ENCODE measurements around the gene SRXN1.

GRCh38 chr20:646107-646867 lies 6.7 kb downstream of the SRXN1 start:
- TF ChIP-seq POLR2A (IDR thresholded peaks at IDR 0.05) (no peak), EP300 (IDR thresholded peaks at IDR 0.05) (no peak)
- TF ChIP-seq, protein P1, sequence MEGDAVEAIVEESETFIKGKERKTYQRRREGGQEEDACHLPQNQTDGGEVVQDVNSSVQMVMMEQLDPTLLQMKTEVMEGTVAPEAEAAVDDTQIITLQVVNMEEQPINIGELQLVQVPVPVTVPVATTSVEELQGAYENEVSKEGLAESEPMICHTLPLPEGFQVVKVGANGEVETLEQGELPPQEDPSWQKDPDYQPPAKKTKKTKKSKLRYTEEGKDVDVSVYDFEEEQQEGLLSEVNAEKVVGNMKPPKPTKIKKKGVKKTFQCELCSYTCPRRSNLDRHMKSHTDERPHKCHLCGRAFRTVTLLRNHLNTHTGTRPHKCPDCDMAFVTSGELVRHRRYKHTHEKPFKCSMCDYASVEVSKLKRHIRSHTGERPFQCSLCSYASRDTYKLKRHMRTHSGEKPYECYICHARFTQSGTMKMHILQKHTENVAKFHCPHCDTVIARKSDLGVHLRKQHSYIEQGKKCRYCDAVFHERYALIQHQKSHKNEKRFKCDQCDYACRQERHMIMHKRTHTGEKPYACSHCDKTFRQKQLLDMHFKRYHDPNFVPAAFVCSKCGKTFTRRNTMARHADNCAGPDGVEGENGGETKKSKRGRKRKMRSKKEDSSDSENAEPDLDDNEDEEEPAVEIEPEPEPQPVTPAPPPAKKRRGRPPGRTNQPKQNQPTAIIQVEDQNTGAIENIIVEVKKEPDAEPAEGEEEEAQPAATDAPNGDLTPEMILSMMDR (IDR thresholded peaks at IDR 0.05), result no peak
